GM19351 (cell line): ENCODE measurements around the gene CCDC195.
A peak's percentile ranks its signal among the peaks of the same experiment; 100 is the strongest.

Experiments
- ATAC-seq: cut with Tn5 transposase; IDR thresholded peaks from one replicate; pipeline ENCODE4 v1.9.1; 2021; ENCODE audit warnings: mild to moderate bottlenecking, moderate library complexity; ENCODE audit not compliant: unreplicated experiment

CCDC195 gene

DNA sequence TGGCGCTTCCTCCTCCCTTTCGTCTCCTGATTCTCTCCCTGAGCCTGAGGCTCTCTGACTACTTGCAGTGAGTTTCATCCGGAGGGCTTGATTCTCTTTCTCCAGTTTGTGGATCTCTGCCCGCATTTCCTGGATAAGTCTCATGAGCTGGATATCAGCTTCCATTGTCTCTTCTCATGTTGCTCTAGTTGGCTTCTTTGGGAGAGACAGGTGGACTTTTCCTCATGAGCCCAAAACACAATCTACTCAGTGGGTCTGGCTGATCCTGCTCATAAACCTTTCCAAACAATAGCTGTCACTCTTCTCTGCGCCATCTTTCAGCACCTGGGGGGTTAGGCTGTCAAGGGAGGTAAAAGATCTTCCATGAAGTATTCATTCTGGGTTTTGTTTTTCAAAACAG lies at the start of gene CCDC195:
CCDC195 (minus strand) TSS at position 165 of the 400 bp plus-strand sequence; CDS start at position 165, 0 bp downstream.
- ATAC-seq: no peak

DNA sequence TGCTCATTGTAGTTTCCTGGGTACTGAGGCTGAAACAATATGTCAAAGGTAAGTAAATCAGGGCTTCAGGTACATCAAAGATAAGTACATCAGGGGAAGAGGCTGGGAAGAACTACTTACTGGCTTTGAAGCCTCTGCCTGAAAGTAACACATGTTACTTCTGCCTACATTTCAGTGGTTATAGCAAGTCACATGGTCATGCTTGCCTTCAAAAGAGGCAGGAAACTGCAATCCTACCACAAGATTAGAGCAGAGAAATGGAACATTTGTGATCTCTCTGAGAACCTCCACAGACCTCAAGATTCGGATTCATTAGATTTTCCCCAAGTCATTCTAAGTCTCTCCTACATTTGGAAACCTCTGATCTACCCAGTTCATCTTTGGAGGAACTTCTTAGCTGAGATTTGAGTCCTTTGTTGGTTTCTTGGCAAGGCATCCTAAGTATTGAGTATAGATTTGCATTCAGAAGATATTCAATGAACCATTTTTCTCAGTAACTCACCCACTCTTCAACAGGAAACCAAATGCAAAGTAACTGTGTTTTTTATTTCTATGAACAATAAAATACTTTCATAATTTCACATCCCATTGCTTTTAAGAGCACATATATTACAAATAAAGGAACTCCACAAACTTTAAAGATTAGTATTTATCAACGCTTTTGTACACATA lies 48.5 kb upstream of the CCDC195 start:
- ATAC-seq: peak; percentile 77

GRCh38 chr2:224757934-224758548 lies 41.9 kb upstream of the CCDC195 start:
- no peak for ATAC-seq

DNA sequence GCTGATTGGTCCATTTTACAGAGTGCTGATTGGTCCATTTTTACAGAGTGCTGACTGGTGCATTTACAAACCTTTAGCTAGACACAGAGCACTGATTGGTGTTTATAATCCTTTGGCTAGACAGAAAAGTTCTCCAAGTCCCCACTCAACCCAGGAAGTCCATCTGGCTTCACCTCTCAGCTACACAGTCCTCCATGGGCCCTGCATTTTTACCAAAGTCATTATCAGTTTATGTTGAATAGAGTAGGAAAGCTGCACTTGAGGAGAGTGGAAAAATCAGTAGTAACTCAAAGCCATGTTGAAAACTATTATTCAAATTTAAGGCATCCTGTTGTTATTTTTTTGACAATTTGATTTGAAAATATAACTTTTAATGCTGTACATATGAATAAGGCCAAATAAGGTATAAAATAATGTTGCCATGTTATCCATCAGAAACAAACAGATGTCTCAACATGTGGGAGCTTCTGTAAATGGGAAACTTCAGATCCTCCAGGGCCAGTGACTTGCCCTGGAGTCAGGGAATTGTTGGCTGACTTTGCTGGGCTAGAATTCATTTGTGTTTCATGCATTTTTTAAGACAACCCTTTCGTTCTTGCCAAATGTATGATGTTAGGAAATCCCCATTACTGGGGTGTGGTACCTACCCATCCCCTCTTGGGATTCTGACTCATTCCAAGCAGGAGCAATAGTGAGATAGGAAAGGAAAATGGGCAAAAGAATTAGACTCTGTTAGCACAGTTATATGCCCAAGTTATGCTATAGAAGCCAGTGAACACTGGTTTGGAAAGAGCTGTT lies 37.8 kb upstream of the CCDC195 start:
- no peak for ATAC-seq

DNA sequence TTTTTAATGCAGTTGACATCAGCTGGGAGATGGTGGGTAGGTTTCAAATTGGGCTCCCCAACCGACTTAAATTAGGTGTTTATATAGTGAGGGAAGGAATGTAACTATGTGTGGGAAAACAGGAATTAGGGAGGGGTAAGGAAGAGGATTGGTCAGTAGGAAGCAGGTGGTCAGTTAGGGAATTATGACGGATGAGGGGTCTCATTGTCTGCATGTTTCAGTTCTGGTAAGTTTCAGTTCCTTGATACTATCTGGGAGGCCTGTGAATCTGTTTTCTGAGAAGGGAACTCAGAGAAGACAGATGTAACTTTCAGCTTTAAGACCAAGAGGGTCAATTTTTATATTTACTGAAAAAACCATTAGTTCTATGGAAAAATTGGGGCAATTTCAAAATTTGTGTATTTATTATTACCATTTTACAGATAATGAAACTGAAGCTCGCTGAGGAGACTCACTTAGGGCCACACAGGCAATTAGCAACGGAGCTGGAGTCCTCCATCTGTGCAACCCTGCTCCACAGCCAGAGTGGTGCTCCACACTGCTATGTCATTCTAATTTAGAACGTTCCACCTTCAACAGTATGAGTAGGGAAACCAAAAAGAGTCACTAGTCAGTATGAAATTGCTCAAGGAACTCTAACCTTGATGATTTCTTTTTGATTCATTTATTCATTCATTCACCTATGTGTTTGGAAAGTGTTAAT lies 36.0 kb upstream of the CCDC195 start:
- peak; percentile 72 for ATAC-seq

- ATAC-seq: no peak
These were observed 33.0 kb upstream of the CCDC195 start for GRCh38 chr2:224749136-224749535.

DNA sequence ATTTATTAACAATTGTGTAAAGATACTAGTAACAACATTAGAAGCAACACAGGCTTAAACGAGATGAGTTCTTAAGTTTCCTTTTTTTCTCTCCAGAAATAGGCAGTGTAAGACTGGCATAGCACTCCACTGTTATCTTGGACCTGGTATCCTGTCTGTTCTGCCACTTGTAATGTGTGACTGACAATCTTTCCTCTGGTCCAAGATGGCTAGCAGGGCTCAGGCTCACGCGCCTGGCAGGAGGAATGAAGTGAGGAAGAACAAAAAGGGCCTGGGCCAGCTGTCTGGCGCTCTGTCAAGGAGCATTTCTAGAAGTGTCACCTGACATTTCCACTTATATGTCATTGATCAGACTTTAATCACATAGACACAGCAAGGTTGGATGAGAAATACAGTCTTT lies 31.6 kb upstream of the CCDC195 start:
- ATAC-seq: no peak

GRCh38 chr2:224736227-224736626 lies 20.1 kb upstream of the CCDC195 start:
- no peak for ATAC-seq

- no peak for ATAC-seq
These were observed 18.8 kb upstream of the CCDC195 start for GRCh38 chr2:224734949-224735348.

- no peak for ATAC-seq
These were observed 15.5 kb upstream of the CCDC195 start for GRCh38 chr2:224731665-224732064.

DNA sequence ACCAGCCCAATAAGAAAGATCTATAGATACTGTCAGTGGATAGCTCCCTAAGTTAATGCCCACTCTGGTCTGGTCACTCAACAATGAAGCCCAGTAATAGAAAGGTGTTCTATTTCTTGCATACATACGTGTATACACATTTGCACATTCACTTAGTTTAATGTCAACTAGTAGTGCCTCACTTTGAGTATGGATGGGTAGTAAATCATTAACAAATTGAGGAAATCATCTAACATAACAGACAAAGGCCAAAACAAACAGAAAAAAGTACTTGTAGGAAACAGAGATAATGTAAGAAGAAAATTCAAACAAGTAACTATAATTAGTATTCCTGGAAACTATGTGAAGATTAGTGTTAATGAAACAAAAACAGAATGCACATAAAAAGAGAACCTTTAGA lies 13.3 kb upstream of the CCDC195 start:
- ATAC-seq: no peak

DNA sequence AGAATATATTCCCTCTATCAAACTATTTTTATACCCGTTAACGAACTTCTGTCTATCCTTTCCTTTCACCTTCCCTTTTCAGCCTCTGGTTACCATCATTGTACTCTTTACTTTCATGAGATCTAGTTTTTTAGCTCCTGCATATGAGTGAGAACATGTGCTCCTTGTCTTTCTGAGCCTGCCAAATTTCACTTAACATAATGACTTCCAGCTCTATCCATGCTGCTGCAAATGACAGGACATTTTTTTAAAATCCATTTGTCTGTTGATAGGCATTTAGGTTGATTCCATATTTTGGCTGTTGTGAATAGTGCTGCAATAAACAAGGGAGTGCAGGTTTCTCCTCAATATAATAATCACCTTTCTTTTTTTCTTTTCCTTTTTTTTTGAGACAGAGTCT lies 8.2 kb upstream of the CCDC195 start:
- no peak for ATAC-seq

- ATAC-seq: peak; percentile 71
These were observed 7.5 kb upstream of the CCDC195 start for GRCh38 chr2:224723586-224724217.

DNA sequence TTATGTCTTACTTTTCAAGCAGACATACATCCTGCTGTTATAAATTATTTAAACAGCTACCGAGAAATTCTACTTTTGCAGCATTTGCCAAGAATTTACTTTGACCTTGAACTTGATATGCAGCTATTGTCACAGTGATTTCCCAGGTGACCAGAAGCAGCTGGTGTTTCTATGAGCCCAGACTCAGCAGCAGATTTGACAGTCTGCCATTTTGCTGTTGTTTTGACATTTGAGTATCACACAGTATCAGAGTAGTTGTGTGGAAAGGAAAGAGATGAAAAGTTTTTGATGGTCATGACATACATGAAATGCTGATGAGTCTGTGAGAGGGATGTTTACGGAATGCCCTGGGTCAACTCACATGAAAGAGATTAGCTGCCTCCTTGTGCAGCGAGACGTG lies 6.6 kb upstream of the CCDC195 start:
- no peak for ATAC-seq

DNA sequence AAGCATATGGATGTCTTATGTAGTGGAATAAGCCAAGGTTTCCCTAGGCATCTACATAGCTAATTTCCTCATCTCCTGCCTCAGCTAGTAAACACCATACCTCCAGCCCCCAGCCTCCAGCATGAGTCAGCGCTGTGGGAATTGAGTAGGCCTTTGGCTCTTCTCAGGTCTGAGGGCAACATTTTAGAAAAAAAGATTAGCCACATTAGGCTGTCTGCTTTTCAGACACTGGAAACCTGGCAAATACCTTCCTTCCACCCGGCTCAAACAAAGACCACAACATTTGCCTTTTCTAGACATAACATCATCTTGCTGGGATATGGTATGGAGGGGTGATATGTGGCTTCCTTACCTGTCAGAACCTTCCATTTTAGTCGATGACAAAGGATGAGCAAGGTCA lies 6.1 kb upstream of the CCDC195 start:
- ATAC-seq: no peak

- no peak for ATAC-seq
These were observed 756 bp upstream of the CCDC195 start for GRCh38 chr2:224716921-224717320.

GRCh38 chr2:224711859-224712665 lies 4.1 kb downstream of the CCDC195 start:
- no peak for ATAC-seq

GRCh38 chr2:224711381-224711780 lies 4.8 kb downstream of the CCDC195 start:
- no peak for ATAC-seq

GRCh38 chr2:224709301-224709700 lies 6.9 kb downstream of the CCDC195 start:
- ATAC-seq: no peak

DNA sequence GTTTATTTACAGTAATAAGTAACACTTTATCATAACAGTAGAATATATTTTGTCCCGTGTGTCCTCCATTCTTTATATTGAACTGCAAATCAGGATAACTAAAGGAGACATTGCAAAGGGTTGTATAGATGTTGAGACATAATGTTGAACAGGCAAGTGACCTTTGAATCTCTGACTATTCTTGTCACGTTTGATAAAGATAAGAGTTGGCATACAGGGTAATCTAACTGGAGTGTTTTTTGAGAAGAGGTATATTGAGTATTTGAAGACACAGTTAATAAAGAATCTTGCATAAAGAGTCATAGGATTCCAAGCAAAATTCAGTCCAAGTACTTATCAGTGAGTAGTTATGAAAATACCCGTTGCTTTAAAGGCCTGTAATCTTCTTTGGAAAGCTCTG lies 21.7 kb downstream of the CCDC195 start:
- no peak for ATAC-seq
